Measurements from ENCODE around the gene ZG16.

Gene ZG16

GRCh38 chr16:29820730-29821642 is 42.9 kb downstream of the ZG16 start:
- Histone ChIP-seq H3K9ac (ENCODE audit: low read length) (peak overlapping the region; percentile 97), H3K9me3 (ENCODE audit: control insufficient read depth, low read length) (no peaks in the 10 kb centered on the region), H3K4me1 (ENCODE audit: control insufficient read depth, insufficient read depth, low read length) (peaks cover 58% of the 10 kb centered on the region), H3K4me3 (ENCODE audit: low read length) (peak overlapping the region; percentile 96), H3K36me3 (ENCODE audit: control insufficient read depth, insufficient read depth, low read length, severe bottlenecking) (peaks cover 4% of the 10 kb centered on the region), H3K27me3 (replicated peaks; ENCODE audit: control insufficient read depth, insufficient read depth, low read length) (no peaks in the 10 kb centered on the region)
- peak; percentile 39 for DNase-seq (ENCODE audit: low read depth)

GRCh38 chr16:29821643-29822115 is 43.6 kb downstream of the ZG16 start:
- Histone ChIP-seq H3K4me1 (ENCODE audit: control insufficient read depth, insufficient read depth, low read length) (peaks cover 63% of the 10 kb centered on the region), H3K36me3 (ENCODE audit: control insufficient read depth, insufficient read depth, low read length, severe bottlenecking) (peaks cover 4% of the 10 kb centered on the region), H3K27me3 (replicated peaks; ENCODE audit: control insufficient read depth, insufficient read depth, low read length) (no peaks in the 10 kb centered on the region), H3K9me3 (ENCODE audit: control insufficient read depth, low read length) (no peaks in the 10 kb centered on the region), H3K9ac (ENCODE audit: low read length) (peak overlapping the region; percentile 97), H3K4me3 (ENCODE audit: low read length) (peak overlapping the region; percentile 96)
- peak; percentile 82 for DNase-seq (ENCODE audit: low read depth)

- Histone ChIP-seq H3K36me3 (ENCODE audit: control insufficient read depth, insufficient read depth, low read length, severe bottlenecking) (peaks cover 1% of the 10 kb centered on the region), H3K4me3 (ENCODE audit: low read length) (peak overlapping the region; percentile 59), H3K9ac (ENCODE audit: low read length) (peak overlapping the region; percentile 78), H3K9me3 (ENCODE audit: control insufficient read depth, low read length) (no peaks in the 10 kb centered on the region), H3K4me1 (ENCODE audit: control insufficient read depth, insufficient read depth, low read length) (peaks cover 69% of the 10 kb centered on the region), H3K27me3 (replicated peaks; ENCODE audit: control insufficient read depth, insufficient read depth, low read length) (no peaks in the 10 kb centered on the region)
- DNase-seq (ENCODE audit: low read depth) = peak; percentile 64
Observed at GRCh38 chr16:29824589-29825144, 46.6 kb downstream of the ZG16 start.

DNA sequence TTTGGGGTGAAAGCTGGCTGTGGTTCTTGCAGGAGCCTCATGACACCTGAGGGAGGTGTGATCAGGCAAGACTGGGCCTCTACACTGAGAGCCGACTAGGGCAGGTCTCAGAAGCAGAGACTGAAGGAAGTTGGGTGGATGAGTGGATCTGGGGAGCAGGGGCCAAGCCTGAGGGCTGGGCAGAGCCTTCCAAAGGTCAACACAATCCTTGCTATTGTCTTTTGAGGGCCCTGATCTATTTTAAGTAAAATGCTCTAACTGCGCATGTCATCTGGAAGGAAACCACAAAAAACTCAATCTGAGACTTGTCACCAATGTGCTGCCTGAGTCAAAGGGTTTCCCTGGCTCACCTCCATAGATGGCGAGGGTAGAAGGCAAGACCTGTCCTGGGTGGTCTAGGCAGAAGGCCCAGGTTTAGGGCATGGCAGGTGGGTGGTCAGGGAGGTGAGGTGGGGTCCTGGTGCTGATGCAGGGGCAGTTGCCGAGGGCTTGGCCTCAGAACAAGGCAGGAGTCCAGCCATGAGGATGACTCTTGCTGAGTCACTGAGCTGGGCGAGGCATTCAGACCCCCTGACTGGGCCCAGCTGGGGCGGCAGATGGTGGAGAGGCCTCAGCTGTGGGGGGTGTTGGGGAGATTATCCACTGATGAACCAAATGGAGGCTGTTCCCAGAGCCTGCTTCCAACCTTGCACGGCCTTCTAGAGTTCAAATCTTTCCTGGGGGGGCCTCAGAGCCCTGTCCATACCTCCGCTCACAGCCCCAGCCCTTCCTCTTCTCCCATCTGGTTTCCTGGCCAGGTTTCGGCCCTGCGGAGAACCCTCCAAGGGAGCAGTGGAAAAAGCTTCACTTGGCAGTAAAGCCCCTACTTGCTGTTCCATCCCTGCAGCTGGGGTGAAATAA is 47.3 kb downstream of the ZG16 start:
- peak; percentile 58 for DNase-seq (ENCODE audit: low read depth)
- Histone ChIP-seq H3K27me3 (replicated peaks; ENCODE audit: control insufficient read depth, insufficient read depth, low read length) (no peaks in the 10 kb centered on the region), H3K4me3 (ENCODE audit: low read length) (peak overlapping the region; percentile 59), H3K4me1 (ENCODE audit: control insufficient read depth, insufficient read depth, low read length) (peaks cover 64% of the 10 kb centered on the region), H3K9ac (ENCODE audit: low read length) (peak overlapping the region; percentile 78), H3K36me3 (ENCODE audit: control insufficient read depth, insufficient read depth, low read length, severe bottlenecking) (peaks cover 6% of the 10 kb centered on the region), H3K9me3 (ENCODE audit: control insufficient read depth, low read length) (no peaks in the 10 kb centered on the region)

DNA sequence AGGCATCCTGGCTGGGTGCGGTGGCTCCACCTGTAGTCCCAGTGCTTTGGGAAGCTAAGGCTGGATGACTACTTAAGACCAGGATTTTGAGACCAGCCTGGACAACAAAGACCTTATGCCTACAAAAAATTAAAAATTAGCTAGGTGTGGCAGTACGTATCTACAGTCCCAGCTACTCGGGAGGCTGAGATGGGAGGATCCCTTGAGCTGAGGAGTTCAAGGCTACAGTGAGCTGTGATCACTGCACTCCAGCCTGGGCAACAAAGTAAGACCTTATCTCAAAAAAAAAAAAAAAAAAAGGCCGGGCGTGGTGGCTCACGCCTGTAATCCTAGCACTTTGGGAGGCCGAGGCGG is 48.3 kb downstream of the ZG16 start:
- Histone ChIP-seq H3K4me3 (ENCODE audit: low read length) (peak overlapping the region; percentile 59), H3K36me3 (ENCODE audit: control insufficient read depth, insufficient read depth, low read length, severe bottlenecking) (peaks cover 15% of the 10 kb centered on the region), H3K9ac (ENCODE audit: low read length) (peak overlapping the region; percentile 73), H3K4me1 (ENCODE audit: control insufficient read depth, insufficient read depth, low read length) (peaks cover 64% of the 10 kb centered on the region), H3K27me3 (replicated peaks; ENCODE audit: control insufficient read depth, insufficient read depth, low read length) (no peaks in the 10 kb centered on the region), H3K9me3 (ENCODE audit: control insufficient read depth, low read length) (no peaks in the 10 kb centered on the region)
- no peak for DNase-seq (ENCODE audit: low read depth)

DNA sequence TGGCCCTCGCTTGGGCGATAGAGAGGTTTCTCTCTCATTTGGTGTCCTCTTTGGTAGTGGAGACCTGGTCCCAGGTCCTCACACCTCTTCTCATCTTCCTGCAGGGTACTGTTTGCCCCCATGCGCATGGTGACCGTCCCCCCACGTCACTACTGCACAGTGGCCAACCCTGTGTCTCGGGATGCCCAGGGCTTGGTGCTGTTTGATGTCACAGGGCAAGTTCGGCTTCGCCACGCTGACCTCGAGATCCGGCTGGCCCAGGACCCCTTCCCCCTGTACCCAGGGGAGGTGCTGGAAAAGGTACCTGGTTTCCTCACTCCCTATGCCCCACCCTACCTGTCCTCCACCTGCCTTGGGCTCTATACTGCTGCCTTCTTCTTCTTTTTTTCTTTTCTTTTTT is 52.7 kb downstream of the ZG16 start:
- H3K36me3 ChIP-seq (ENCODE audit: control insufficient read depth, insufficient read depth, low read length, severe bottlenecking) = peaks cover 56% of the 10 kb centered on the region
- H3K9ac ChIP-seq (ENCODE audit: low read length) = no peak overlapping the region
- H3K4me3 ChIP-seq (ENCODE audit: low read length) = no peak overlapping the region
- peaks cover 23% of the 10 kb centered on the region for H3K4me1 ChIP-seq (ENCODE audit: control insufficient read depth, insufficient read depth, low read length)
- H3K9me3 ChIP-seq (ENCODE audit: control insufficient read depth, low read length) = no peaks in the 10 kb centered on the region
- no peak for DNase-seq (ENCODE audit: low read depth)
- H3K27me3 ChIP-seq (replicated peaks; ENCODE audit: control insufficient read depth, insufficient read depth, low read length) = no peaks in the 10 kb centered on the region

DNA sequence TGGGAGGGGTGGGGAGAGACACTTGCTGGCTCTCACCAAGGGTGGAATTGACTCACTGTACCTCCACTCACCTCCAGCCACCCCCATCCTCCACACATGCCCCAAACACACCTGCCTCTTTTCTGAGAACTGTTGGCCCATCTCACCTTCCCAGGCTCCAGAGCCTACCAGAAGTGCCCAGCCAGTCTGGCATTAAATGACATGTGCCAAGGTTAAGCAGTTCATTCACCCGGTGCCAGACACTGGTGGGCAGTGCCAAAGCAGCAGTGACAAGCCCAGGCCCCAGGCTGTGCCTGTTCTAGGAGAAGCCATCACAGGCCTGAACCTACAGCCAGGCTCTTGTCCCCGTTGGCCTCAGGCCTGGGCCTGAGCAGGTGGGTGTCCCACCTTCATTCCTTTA is 53.4 kb downstream of the ZG16 start:
- Histone ChIP-seq H3K4me3 (ENCODE audit: low read length) (no peak overlapping the region), H3K4me1 (ENCODE audit: control insufficient read depth, insufficient read depth, low read length) (peaks cover 16% of the 10 kb centered on the region), H3K9ac (ENCODE audit: low read length) (no peak overlapping the region), H3K36me3 (ENCODE audit: control insufficient read depth, insufficient read depth, low read length, severe bottlenecking) (peaks cover 63% of the 10 kb centered on the region), H3K27me3 (replicated peaks; ENCODE audit: control insufficient read depth, insufficient read depth, low read length) (no peaks in the 10 kb centered on the region), H3K9me3 (ENCODE audit: control insufficient read depth, low read length) (no peaks in the 10 kb centered on the region)
- DNase-seq (ENCODE audit: low read depth) = no peak
